Trophoblast cell (in vitro differentiated cells and primary cell): ENCODE measurements around the gene SLC46A3.
A peak's percentile ranks its signal among the peaks of the same experiment; 100 is the strongest.
"Not testable (repeated sequence)": the region's sequence is repeated elsewhere in the genome, so short reads cannot be mapped to it uniquely, and the experiment has no call there.

Source experiments
- DNase-seq, 2 donors: peaks; one replicate each; pipeline ENCODE4 v3.0.0-alpha.2; 2016
- H2AFZ ChIP-seq: 2 replicates; pipeline ENCODE4 v1.6.1; 2013; ENCODE audit warnings: low read length, moderate library complexity, mild to moderate bottlenecking; ENCODE audit not compliant: insufficient read depth, poor library complexity
- H2AK5ac ChIP-seq: 2 replicates; pipeline ENCODE4 v1.6.1; 2013; ENCODE audit warnings: mild to moderate bottlenecking, low read length
- H2BK120ac ChIP-seq: 2 replicates; pipeline ENCODE4 v1.6.1; 2013; ENCODE audit warnings: low read length, mild to moderate bottlenecking, moderate library complexity; ENCODE audit not compliant: insufficient read depth, poor library complexity
- H2BK12ac ChIP-seq: 2 replicates; pipeline ENCODE4 v1.6.1; 2013; ENCODE audit warnings: mild to moderate bottlenecking, low read length, moderate library complexity
- H2BK5ac ChIP-seq: 2 replicates; pipeline ENCODE4 v1.6.1; 2013; ENCODE audit warnings: low read length, low read depth, moderate library complexity, mild to moderate bottlenecking; ENCODE audit not compliant: poor library complexity
- H3K14ac ChIP-seq: 2 replicates; pipeline ENCODE4 v1.6.1; 2013; ENCODE audit warnings: mild to moderate bottlenecking, low read length
- H3K18ac ChIP-seq: 2 replicates; pipeline ENCODE4 v1.6.1; 2013; ENCODE audit warnings: mild to moderate bottlenecking, low read length
- H3K23ac ChIP-seq: 2 replicates; pipeline ENCODE4 v1.6.1; 2013; ENCODE audit warnings: low read length
- H3K27ac ChIP-seq: 2 replicates; pipeline ENCODE4 v1.5.1; 2013; ENCODE audit warnings: low read depth, mild to moderate bottlenecking, inconsistent platforms, low read length, moderate library complexity
- H3K27me3 ChIP-seq: 2 replicates; pipeline ENCODE4 v1.6.1; 2013; ENCODE audit warnings: inconsistent platforms, mild to moderate bottlenecking, low read length, moderate library complexity; ENCODE audit not compliant: insufficient read depth
- H3K36me3 ChIP-seq, 2 experiments: 1 replicate in 1 of 2; 2 replicates in 1 of 2; pipeline ENCODE4 v1.6.1; 2013; ENCODE audit warnings: low read length in 2 of 2, mild to moderate bottlenecking in 2 of 2, moderate library complexity in 1 of 2; ENCODE audit not compliant: insufficient read depth in 2 of 2, control insufficient read depth in 1 of 2
- H3K4ac ChIP-seq: 2 replicates; pipeline ENCODE4 v1.6.1; 2013; ENCODE audit warnings: low read depth, mild to moderate bottlenecking, low read length, moderate library complexity
- H3K4me1 ChIP-seq, 2 experiments: 1 replicate in 1 of 2; 2 replicates in 1 of 2; pipeline ENCODE4 v1.6.1; 2013; ENCODE audit warnings: low read length in 2 of 2, mild to moderate bottlenecking in 2 of 2, moderate library complexity in 1 of 2; ENCODE audit not compliant: insufficient read depth in 2 of 2, control insufficient read depth in 1 of 2
- H3K4me2 ChIP-seq: 2 replicates; pipeline ENCODE4 v1.6.1; 2013; ENCODE audit warnings: inconsistent platforms, mild to moderate bottlenecking, low read length, moderate library complexity
- H3K4me3 ChIP-seq: 2 replicates; pipeline ENCODE4 v1.5.1; 2013; ENCODE audit warnings: mild to moderate bottlenecking, low read depth, low read length, inconsistent platforms
- H3K79me1 ChIP-seq: one replicate; pipeline ENCODE4 v1.6.1; 2013; ENCODE audit warnings: low read length
- H3K79me2 ChIP-seq: 2 replicates; pipeline ENCODE4 v1.6.1; 2013; ENCODE audit warnings: low read length, mild to moderate bottlenecking; ENCODE audit not compliant: control insufficient read depth, insufficient read depth, poor library complexity
- H3K9ac ChIP-seq: 2 replicates; pipeline ENCODE4 v1.6.1; 2013; ENCODE audit warnings: mild to moderate bottlenecking, low read length
- H3K9me3 ChIP-seq: 2 replicates; pipeline ENCODE4 v1.6.1; 2013; ENCODE audit warnings: low read depth, mild to moderate bottlenecking, control low read depth, inconsistent platforms, low read length; ENCODE audit not compliant: insufficient read depth
- H4K12ac ChIP-seq: 2 replicates; pipeline ENCODE4 v1.6.1; 2013; ENCODE audit warnings: low read depth, mild to moderate bottlenecking, low read length, moderate library complexity
- H4K8ac ChIP-seq: 2 replicates; pipeline ENCODE4 v1.6.1; 2013; ENCODE audit warnings: low read depth, mild to moderate bottlenecking, low read length, moderate library complexity
- H4K91ac ChIP-seq: one replicate; pipeline ENCODE4 v1.6.1; 2013; ENCODE audit warnings: low read depth, mild to moderate bottlenecking, low read length, moderate library complexity
- WGBS: extraction: QIAGEN DNeasy Blood & Tissue Kit; methylation state at CpG from one replicate; pipeline ENCODE4 v1.1.7; 2013; ENCODE audit warnings: missing lambda C conversion rate; ENCODE audit not compliant: insufficient read length, insufficient coverage; ENCODE audit errors: extremely low coverage; 5-methylcytosine and 5-hydroxymethylcytosine counted together

The SLC46A3 gene

GRCh38 chr13:28684257-28684656, 34.5 kb downstream of the SLC46A3 start:
- no peaks in the 10 kb centered on the region for H3K79me1 ChIP-seq
- no peak overlapping the region for H2AFZ ChIP-seq
- H3K14ac ChIP-seq, result no peak overlapping the region
- H3K36me3 ChIP-seq, result peaks cover 1 to 2% of the 10 kb centered on the region in 2 experiments
- WGBS, result no CpG with 5 or more reads among the region's 7 CpGs
- no peaks in the 10 kb centered on the region for H3K27me3 ChIP-seq
- no peak overlapping the region for H2BK5ac ChIP-seq
- H3K4me1 ChIP-seq, result no peaks in the 10 kb centered on the region
- no peak overlapping the region for H3K9ac ChIP-seq
- no peak overlapping the region for H3K18ac ChIP-seq
- H3K23ac ChIP-seq, result no peak overlapping the region
- H3K79me2 ChIP-seq, result no peaks in the 10 kb centered on the region
- H2AK5ac ChIP-seq, result no peak overlapping the region
- H3K27ac ChIP-seq, result no peak overlapping the region
- peak; percentile 10 to 21 for DNase-seq
- H3K4me3 ChIP-seq, result peak overlapping the region; percentile 37
- H4K12ac ChIP-seq, result no peak overlapping the region
- no peak overlapping the region for H3K4ac ChIP-seq
- H4K91ac ChIP-seq, result no peak overlapping the region
- no peak overlapping the region for H3K4me2 ChIP-seq
- no peak overlapping the region for H2BK12ac ChIP-seq
- no peak overlapping the region for H2BK120ac ChIP-seq
- no peak overlapping the region for H4K8ac ChIP-seq
- peaks cover 2% of the 10 kb centered on the region for H3K9me3 ChIP-seq

- H3K4me1 ChIP-seq, H3K18ac ChIP-seq, H3K23ac ChIP-seq, H2AK5ac ChIP-seq, H3K27me3 ChIP-seq, H2BK5ac ChIP-seq, H3K36me3 ChIP-seq, H3K79me2 ChIP-seq, H3K4me3 ChIP-seq, H2BK120ac ChIP-seq, H3K79me1 ChIP-seq, H3K9ac ChIP-seq, H3K4me2 ChIP-seq, H2AFZ ChIP-seq, H3K9me3 ChIP-seq, H3K14ac ChIP-seq, H4K12ac ChIP-seq, H2BK12ac ChIP-seq, H3K4ac ChIP-seq, H3K27ac ChIP-seq, H4K91ac ChIP-seq, H4K8ac ChIP-seq: not testable (repeated sequence)
- WGBS, result no CpG with 5 or more reads among the region's 8 CpGs
- peak in 1 of 2 donors; percentile 22 for DNase-seq
Observed at GRCh38 chr13:28683169-28683568, 35.6 kb downstream of the SLC46A3 start.

- Histone ChIP-seq H3K14ac (no peak overlapping the region), H3K4me2 (no peak overlapping the region), H3K18ac (no peak overlapping the region), H2AFZ (no peak overlapping the region), H3K36me3 (peaks cover 11% of the 10 kb centered on the region in 2 experiments), H2AK5ac (no peak overlapping the region), H4K91ac (no peak overlapping the region), H3K23ac (no peak overlapping the region), H3K9me3 (peaks cover 2% of the 10 kb centered on the region), H3K4me3 (no peak overlapping the region), H3K9ac (no peak overlapping the region), H4K12ac (no peak overlapping the region), H2BK120ac (no peak overlapping the region), H3K79me1 (no peaks in the 10 kb centered on the region), H2BK12ac (no peak overlapping the region), H3K4ac (no peak overlapping the region), H4K8ac (no peak overlapping the region), H3K79me2 (no peaks in the 10 kb centered on the region), H2BK5ac (no peak overlapping the region), H3K4me1 (no peaks in the 10 kb centered on the region), H3K27ac (no peak overlapping the region), H3K27me3 (no peaks in the 10 kb centered on the region)
- no CpG with 5 or more reads among the region's 2 CpGs for WGBS
- DNase-seq, result no peak
Observed at GRCh38 chr13:28680541-28680940, 38.2 kb downstream of the SLC46A3 start.

- Histone ChIP-seq H3K9ac (no peak overlapping the region), H3K4me3 (no peak overlapping the region), H2BK120ac (no peak overlapping the region), H2AK5ac (no peak overlapping the region), H3K4ac (no peak overlapping the region), H4K12ac (no peak overlapping the region), H3K36me3 (peaks cover 18 to 19% of the 10 kb centered on the region in 2 experiments), H3K18ac (no peak overlapping the region), H3K4me2 (no peak overlapping the region), H3K4me1 (no peaks in the 10 kb centered on the region), H2BK5ac (no peak overlapping the region), H4K8ac (no peak overlapping the region), H3K79me1 (no peaks in the 10 kb centered on the region), H4K91ac (no peak overlapping the region), H3K27ac (no peak overlapping the region), H3K14ac (no peak overlapping the region), H2BK12ac (no peak overlapping the region), H3K23ac (no peak overlapping the region), H3K9me3 (no peaks in the 10 kb centered on the region), H2AFZ (no peak overlapping the region), H3K27me3 (no peaks in the 10 kb centered on the region), H3K79me2 (no peaks in the 10 kb centered on the region)
- WGBS, result no CpG with 5 or more reads among the region's 1 CpG
- peak in 1 of 2 donors; percentile 36 for DNase-seq
Observed at GRCh38 chr13:28679628-28680027, 39.1 kb downstream of the SLC46A3 start.
